ENCODE data around the gene PAQR7.

PAQR7 gene

GRCh38 chr1:25814549-25815087 lies 60.9 kb downstream of the PAQR7 start:
- DNase-seq, result no peak

- DNase-seq, result no peak
Observed at GRCh38 chr1:25813734-25814471, 61.6 kb downstream of the PAQR7 start.

- DNase-seq, result no peak
Observed at GRCh38 chr1:25813071-25813733, 62.3 kb downstream of the PAQR7 start.
